K562 (cell line): ENCODE measurements around the gene BCL2L1. TPM values are rescaled to one million over a fixed set of nuclear protein-coding genes. Genes with fewer than 3 reads are reported as not detected.

ENCODE experiments used
- ARID4B ChIP-seq: sonication (generic); formaldehyde crosslinking; IDR thresholded peaks from 2 replicates; pipeline ENCODE4 v1.8.0; 2022; ENCODE audit warnings: mild to moderate bottlenecking, missing genetic modification reagents
- BRD9 ChIP-seq: fragments of 450-650 bp; IDR thresholded peaks from 2 replicates; pipeline ENCODE4 v1.6.1; 2018; ENCODE audit warnings: low read depth; ENCODE audit not compliant: partially characterized antibody
- CXXC5 ChIP-seq: fragments of 250-450 bp; sonication (Bioruptor Pico); IDR thresholded peaks from 2 replicates; pipeline ENCODE4 v1.8.0; 2022; ENCODE audit warnings: inconsistent platforms, mild to moderate bottlenecking, moderate library complexity
- HMGN3 ChIP-seq: IDR thresholded peaks from 2 replicates; pipeline ENCODE4 v1.6.1; 2011; ENCODE audit warnings: borderline replicate concordance, low read depth, mild to moderate bottlenecking, mixed read lengths, low read length; ENCODE audit not compliant: insufficient read length; ENCODE audit errors: extremely low read depth
- PCBP2 ChIP-seq: fragments of 200-400 bp; formaldehyde crosslinking; IDR thresholded peaks from 2 replicates; pipeline ENCODE4 v1.6.1; 2018; ENCODE audit warnings: low read length, low read depth, mild to moderate bottlenecking, moderate library complexity; ENCODE audit not compliant: poor library complexity, severe bottlenecking
- XRCC3 ChIP-seq: fragments of 450-650 bp; IDR thresholded peaks from 2 replicates; pipeline ENCODE4 v1.6.1; 2017; ENCODE audit warnings: mild to moderate bottlenecking, moderate library complexity
- ZBTB43 ChIP-seq: sonication (generic); formaldehyde crosslinking; IDR thresholded peaks from 2 replicates; pipeline ENCODE4 v1.8.0; 2023; ENCODE audit warnings: mild to moderate bottlenecking, missing genetic modification reagents
- polyA plus RNA-seq, 8 experiments: library from polyadenylated mRNA; depleted of rRNA in 4 of 8; stranded (reverse) in 5 of 8; unstranded in 3 of 8; fragments of >200 nt; fragmentation: Nextera tagmentation in 2 of 8; fragmentation: Illumina TruSeq in 1 of 8; extraction: Ambion mirVana in 2 of 8; extraction: Trizol in 1 of 8; gene quantifications; 2 replicates each; pipeline versions ENCODE4 v1.2.1 to v1.2.3, GENCODE V29; 2011 to 2014; ENCODE audit warnings: inconsistent platforms in 1 of 8, missing spikeins in 1 of 8
- total RNA-seq, 7 experiments: library from RNA; depleted of rRNA in 6 of 7; stranded (reverse); fragments of >200 nt in 6 of 7; fragmentation: Illumina TruSeq in 2 of 7; extraction: Trizol in 2 of 7; gene quantifications; 2 replicates each; pipeline versions ENCODE4 v1.2.1 to v1.2.3, GENCODE V29; 2011 to 2021; ENCODE audit warnings: low replicate concordance in 1 of 7

The BCL2L1 gene
- total and polyA plus RNA-seq, 9 of the 15 experiments (the other 6 are each of a cell fraction or from before 2014, with no cell fraction given): 3.3 to 182 (median 120) TPM

GRCh38 chr20:31760519-31761240 lies 38.0 kb upstream of the BCL2L1 start (continued):
- TF ChIP-seq ZBTB43 (no peak), CXXC5 (CRISPR knock-in tag) (no peak), XRCC3 (no peak), PCBP2 (no peak), BRD9 (no peak), ARID4B (no peak), HMGN3 (no peak)
